HepG2 (cell line): ENCODE measurements around the gene NMNAT1. TPM values are rescaled to one million over a fixed set of nuclear protein-coding genes. Genes with fewer than 3 reads are reported as not detected.

Experiments used
- ATF4 ChIP-seq, 2 experiments: fragments of 450-650 bp in 1 of 2; sonication (generic) in 1 of 2; formaldehyde crosslinking; IDR thresholded peaks; 2 replicates each; pipeline versions ENCODE4 v1.5.0 to v1.8.0; 2020 to 2022; ENCODE audit warnings: mild to moderate bottlenecking in 1 of 2, missing genetic modification reagents in 1 of 2
- HINFP ChIP-seq: sonication (generic); formaldehyde crosslinking; IDR thresholded peaks from 2 replicates; pipeline ENCODE4 v1.4.0; 2020; ENCODE audit warnings: low read depth, mild to moderate bottlenecking, missing genetic modification reagents
- HNRNPL ChIP-seq: fragments of 200-400 bp; formaldehyde crosslinking; IDR thresholded peaks from 2 replicates; pipeline ENCODE4 v1.6.1; 2017; ENCODE audit warnings: mild to moderate bottlenecking, low read depth, low read length
- KDM1A ChIP-seq: IDR thresholded peaks from 2 replicates; pipeline ENCODE4 v1.6.1; 2016; ENCODE audit warnings: missing compliant biosample characterization
- KDM3A ChIP-seq: IDR thresholded peaks from 2 replicates; pipeline ENCODE4 v1.6.1; 2018; ENCODE audit warnings: low read depth, missing compliant biosample characterization
- KLF6 ChIP-seq: IDR thresholded peaks from 2 replicates; pipeline ENCODE4 v1.8.0; 2016; ENCODE audit warnings: missing biosample characterization, missing genetic modification reagents
- MIXL1 ChIP-seq: IDR thresholded peaks from 2 replicates; pipeline ENCODE4 v1.6.1; 2016
- MXD1 ChIP-seq: sonication (generic); formaldehyde crosslinking; IDR thresholded peaks from 2 replicates; pipeline ENCODE4 v1.4.0; 2020; ENCODE audit warnings: mild to moderate bottlenecking, missing genetic modification reagents
- NFIB ChIP-seq: sonication (generic); formaldehyde crosslinking; IDR thresholded peaks from 2 replicates; pipeline ENCODE4 v1.9.0; 2021; ENCODE audit warnings: missing genetic modification reagents, mild to moderate bottlenecking, borderline replicate concordance
- PRDM10 ChIP-seq: sonication (generic); formaldehyde crosslinking; IDR thresholded peaks from 2 replicates; pipeline ENCODE4 v1.4.0; 2020; ENCODE audit warnings: low read depth, missing genetic modification reagents
- RNF2 ChIP-seq: fragments of 450-650 bp; conservative IDR thresholded peaks from 2 replicates; pipeline ENCODE4 v1.6.1; 2016; ENCODE audit warnings: low read depth
- TAF15 ChIP-seq: fragments of 200-400 bp; formaldehyde crosslinking; IDR thresholded peaks from one replicate; pipeline ENCODE4 v1.6.1; 2018; ENCODE audit warnings: mild to moderate bottlenecking, low read depth, low read length; ENCODE audit not compliant: poor library complexity, severe bottlenecking
- YEATS4 ChIP-seq: sonication (generic); formaldehyde crosslinking; IDR thresholded peaks from 2 replicates; pipeline ENCODE4 v1.4.0; 2020; ENCODE audit warnings: missing genetic modification reagents, borderline replicate concordance
- ZNF589 ChIP-seq: sonication (generic); formaldehyde crosslinking; conservative IDR thresholded peaks from 2 replicates; pipeline ENCODE4 v1.8.0; 2022; ENCODE audit warnings: mild to moderate bottlenecking, moderate library complexity, missing genetic modification reagents
- ZNF740 ChIP-seq: sonication (generic); formaldehyde crosslinking; IDR thresholded peaks from 2 replicates; pipeline ENCODE4 v1.4.0; 2020; ENCODE audit warnings: missing genetic modification reagents
- ZNF816 ChIP-seq: sonication (generic); formaldehyde crosslinking; IDR thresholded peaks from 2 replicates; pipeline ENCODE4 v1.8.0; 2022; ENCODE audit warnings: missing genetic modification reagents, mild to moderate bottlenecking, borderline replicate concordance
- ZSCAN31 ChIP-seq: sonication (generic); formaldehyde crosslinking; IDR thresholded peaks from 2 replicates; pipeline ENCODE4 v1.5.0; 2020; ENCODE audit warnings: low read depth, mild to moderate bottlenecking, missing genetic modification reagents
- ZUFSP ChIP-seq: sonication (generic); formaldehyde crosslinking; IDR thresholded peaks from 2 replicates; pipeline ENCODE4 v1.9.0; 2021; ENCODE audit warnings: missing genetic modification reagents, mild to moderate bottlenecking, borderline replicate concordance
- polyA plus RNA-seq, 8 experiments: library from polyadenylated mRNA; depleted of rRNA in 3 of 8; stranded (reverse) in 7 of 8; unstranded in 1 of 8; fragments of >200 nt; fragmentation: Illumina TruSeq in 4 of 8; extraction: Trizol in 4 of 8; gene quantifications; 2 replicates each; pipeline versions ENCODE4 v1.2.1 to v1.2.3, GENCODE V29; 2011 to 2016; ENCODE audit warnings: low read depth in 4 of 8, missing spikeins in 1 of 8, mixed read lengths in 1 of 8; ENCODE audit not compliant: insufficient read depth in 1 of 8
- total RNA-seq, 5 experiments: library from RNA; depleted of rRNA; stranded (reverse); fragments of >200 nt; fragmentation: Illumina TruSeq; extraction: Trizol; gene quantifications; 2 replicates each; pipeline ENCODE4 v1.2.3, GENCODE V29; 2016; ENCODE audit warnings: low read depth in 1 of 5

The NMNAT1 gene
- total and polyA plus RNA-seq, 2 of the 13 experiments (the other 11 are each of a cell fraction or from before 2014, with no cell fraction given), result 5.6 to 12.2 TPM

GRCh38 chr1:9942939-9943788 is at the start of gene NMNAT1, which contains the start of gene LZIC (continued):
- TF ChIP-seq KDM3A (CRISPR knock-in tag) (peak; percentile 89), YEATS4 (CRISPR knock-in tag) (peak; percentile 93), PRDM10 (peak; percentile 74; the same call in 1 of the 2 replicates), ZUFSP (CRISPR knock-in tag) (no peak), KDM1A (CRISPR knock-in tag) (no peak; the same call in 1 of the 2 replicates), ZNF740 (CRISPR knock-in tag) (peak; percentile 70; the same call in 1 of the 2 replicates), ATF4 (CRISPR knock-in tag; IDR thresholded peaks at IDR 0.05) (peak in 1 of 2 experiments; percentile 51; a peak in 1 of 4 replicates), MXD1 (CRISPR knock-in tag) (peak; percentile 83), HNRNPL (no peak), HINFP (CRISPR knock-in tag) (peak; percentile 98), ZNF816 (no peak; the same call in 1 of the 2 replicates), ZNF589 (no peak), RNF2 (no peak), NFIB (CRISPR knock-in tag) (no peak), MIXL1 (peak; percentile 73), ZSCAN31 (peak; percentile 75; the same call in 1 of the 2 replicates), TAF15 (peak; percentile 92), KLF6 (peak; percentile 92)
